H9 (cell line): Measurements from ENCODE around the gene CRACR2A. TPM values are rescaled to one million over a fixed set of nuclear protein-coding genes. Genes with fewer than 3 reads are reported as not detected.

Experiments
- DNase-seq: peaks from one replicate; pipeline ENCODE4 v3.0.0-alpha.2; 2017
- H2AFZ ChIP-seq: one replicate; pipeline ENCODE4 v1.6.1; 2013; ENCODE audit warnings: mild to moderate bottlenecking, low read length, control low read depth, moderate library complexity
- H2AK5ac ChIP-seq: 2 replicates; pipeline ENCODE4 v1.6.1; 2013; ENCODE audit warnings: low read length, control low read depth, mixed read lengths; ENCODE audit not compliant: insufficient read length
- H2BK120ac ChIP-seq: one replicate; pipeline ENCODE4 v1.6.1; 2013; ENCODE audit warnings: low read depth, mild to moderate bottlenecking, low read length, control low read depth, inconsistent platforms; ENCODE audit not compliant: poor library complexity, severe bottlenecking
- H2BK12ac ChIP-seq: 2 replicates; pipeline ENCODE4 v1.6.1; 2013; ENCODE audit warnings: low read length, control low read depth, mixed read lengths, low read depth; ENCODE audit not compliant: insufficient read length
- H2BK15ac ChIP-seq: 2 replicates; pipeline ENCODE4 v1.6.1; 2013; ENCODE audit warnings: low read depth, low read length, control low read depth
- H2BK20ac ChIP-seq: one replicate; pipeline ENCODE4 v1.6.1; 2013; ENCODE audit warnings: low read depth, mild to moderate bottlenecking, low read length, control low read depth, inconsistent platforms; ENCODE audit not compliant: poor library complexity, severe bottlenecking
- H2BK5ac ChIP-seq: 2 replicates; pipeline ENCODE4 v1.6.1; 2013; ENCODE audit warnings: low read length, control low read depth, mixed read lengths; ENCODE audit not compliant: insufficient read length
- H3K14ac ChIP-seq: 2 replicates; pipeline ENCODE4 v1.6.1; 2013; ENCODE audit warnings: low read length, control low read depth; ENCODE audit not compliant: insufficient read depth
- H3K18ac ChIP-seq: 2 replicates; pipeline ENCODE4 v1.6.1; 2013; ENCODE audit warnings: low read depth, mild to moderate bottlenecking, mixed read lengths, low read length, control low read depth; ENCODE audit not compliant: insufficient read length
- H3K23ac ChIP-seq: 2 replicates; pipeline ENCODE4 v1.6.1; 2013; ENCODE audit warnings: low read length, control low read depth, mixed read lengths, low read depth; ENCODE audit not compliant: insufficient read length
- H3K23me2 ChIP-seq: 2 replicates; pipeline ENCODE4 v1.6.1; 2013; ENCODE audit warnings: low read depth, mild to moderate bottlenecking, mixed read lengths, low read length, control low read depth; ENCODE audit not compliant: insufficient read length, poor library complexity, severe bottlenecking
- H3K27ac ChIP-seq: 2 replicates; pipeline ENCODE4 v1.5.1; 2013; ENCODE audit warnings: low read length, control low read depth, mixed read lengths, low read depth; ENCODE audit not compliant: insufficient read length
- H3K27me3 ChIP-seq: 2 replicates; pipeline ENCODE4 v1.6.1; 2013; ENCODE audit warnings: low read length, control low read depth, inconsistent platforms; ENCODE audit not compliant: insufficient read depth
- H3K4ac ChIP-seq: 2 replicates; pipeline ENCODE4 v1.6.1; 2013; ENCODE audit warnings: low read depth, mild to moderate bottlenecking, control low read depth, inconsistent platforms, low read length, moderate library complexity
- H3K4me1 ChIP-seq: 2 replicates; pipeline ENCODE4 v1.6.1; 2013; ENCODE audit warnings: low read length, control low read depth, inconsistent platforms; ENCODE audit not compliant: insufficient read depth
- H3K4me2 ChIP-seq: 2 replicates; pipeline ENCODE4 v1.6.1; 2013; ENCODE audit warnings: low read length, control low read depth, mixed read lengths; ENCODE audit not compliant: insufficient read length, insufficient read depth
- H3K56ac ChIP-seq: 2 replicates; pipeline ENCODE4 v1.6.1; 2013; ENCODE audit warnings: low read depth, mild to moderate bottlenecking, mixed read lengths, low read length, control low read depth; ENCODE audit not compliant: insufficient read length
- H3K79me1 ChIP-seq: 2 replicates; pipeline ENCODE4 v1.6.1; 2013; ENCODE audit warnings: low read depth, mild to moderate bottlenecking, moderate library complexity, low read length, control low read depth, inconsistent platforms; ENCODE audit not compliant: insufficient read depth, poor library complexity, severe bottlenecking
- H3K79me2 ChIP-seq: 2 replicates; pipeline ENCODE4 v1.6.1; 2013; ENCODE audit warnings: low read length, control low read depth, inconsistent platforms; ENCODE audit not compliant: insufficient read depth
- H3K9ac ChIP-seq: 2 replicates; pipeline ENCODE4 v1.6.1; 2013; ENCODE audit warnings: low read length, control low read depth, mixed read lengths; ENCODE audit not compliant: insufficient read length; ENCODE audit errors: extremely low read depth
- H3K9me3 ChIP-seq: one replicate; pipeline ENCODE4 v1.6.1; 2013; ENCODE audit warnings: low read depth, low read length, inconsistent platforms; ENCODE audit not compliant: control insufficient read depth
- H3T11ph ChIP-seq: one replicate; pipeline ENCODE4 v1.6.1; 2013; ENCODE audit warnings: mild to moderate bottlenecking, low read length, control low read depth, inconsistent platforms
- H4K20me1 ChIP-seq: one replicate; pipeline ENCODE4 v1.6.1; 2013; ENCODE audit not compliant: control insufficient read depth, insufficient read length, insufficient read depth
- H4K5ac ChIP-seq: 2 replicates; pipeline ENCODE4 v1.6.1; 2013; ENCODE audit warnings: low read depth, mild to moderate bottlenecking, mixed read lengths, low read length, control low read depth; ENCODE audit not compliant: insufficient read length
- H4K8ac ChIP-seq: replicated peaks from 2 replicates; pipeline ENCODE4 v1.6.1; 2013; ENCODE audit warnings: low read length, control low read depth, mixed read lengths, low read depth; ENCODE audit not compliant: insufficient read length
- H4K91ac ChIP-seq: 2 replicates; pipeline ENCODE4 v1.6.1; 2013; ENCODE audit warnings: low read depth, mild to moderate bottlenecking, moderate library complexity, mixed read lengths, low read length, control low read depth; ENCODE audit not compliant: insufficient read length
- H3K27ac Mint-ChIP-seq, 3 experiments: 2 replicates in 2 of 3; 3 replicates in 1 of 3; pipeline ENCODE4 v1.8.0; 2020 to 2021; ENCODE audit warnings: mixed read lengths in 3 of 3, mild to moderate bottlenecking in 1 of 3, moderate library complexity in 1 of 3
- H3K27me3 Mint-ChIP-seq: 2 replicates; pipeline ENCODE4 v1.8.0; 2021; ENCODE audit warnings: low read depth, mild to moderate bottlenecking, moderate library complexity, mixed read lengths
- H3K36me3 Mint-ChIP-seq, 3 experiments: 2 replicates in 2 of 3; 3 replicates in 1 of 3; pipeline ENCODE4 v1.8.0; 2020 to 2021; ENCODE audit warnings: low read depth in 3 of 3, mixed read lengths in 3 of 3; ENCODE audit not compliant: insufficient read depth in 1 of 3
- H3K4me1 Mint-ChIP-seq, 2 experiments: 2 replicates each; pipeline ENCODE4 v1.8.0; 2020; ENCODE audit warnings: mixed read lengths in 2 of 2
- H3K4me3 Mint-ChIP-seq, 2 experiments: 2 replicates in 1 of 2; 3 replicates in 1 of 2; pipeline ENCODE4 v1.8.0; 2020 to 2021; ENCODE audit warnings: mild to moderate bottlenecking in 2 of 2, mixed read lengths in 2 of 2, moderate library complexity in 1 of 2
- H3K9me3 Mint-ChIP-seq, 2 experiments: 2 replicates in 1 of 2; 3 replicates in 1 of 2; pipeline ENCODE4 v1.8.0; 2020; ENCODE audit warnings: mild to moderate bottlenecking in 2 of 2, mixed read lengths in 2 of 2, moderate library complexity in 1 of 2
- CTCF ChIP-seq: fragments of 200-600 bp; sonication (generic); conservative IDR thresholded peaks from 3 replicates; pipeline ENCODE4 v1.8.0; 2021; ENCODE audit warnings: antibody characterized with exemption, mild to moderate bottlenecking
- WGBS: extraction: QIAGEN DNeasy Blood & Tissue Kit; methylation state at CpG from one replicate; pipeline ENCODE4 v1.1.7; 2013; ENCODE audit warnings: missing lambda C conversion rate, low lambda C conversion rate, mixed read lengths; ENCODE audit not compliant: insufficient read length; ENCODE audit errors: extremely low coverage; 5-methylcytosine and 5-hydroxymethylcytosine counted together
- total RNA-seq: library from RNA; stranded (reverse); gene quantifications from 2 replicates; pipeline ENCODE4 v1.2.1, GENCODE V29; 2021

Gene CRACR2A
- total RNA-seq, 1 experiment from 2014 or later: 2.0 TPM

- DNase-seq: no peak
- Histone ChIP-seq H3K56ac (no peak overlapping the region), H3K4ac (no peak overlapping the region), H2AK5ac (no peak overlapping the region), H4K8ac (no peak overlapping the region), H3K79me2 (no peaks in the 10 kb centered on the region), H3K4me1 (no peaks in the 10 kb centered on the region), H4K91ac (no peak overlapping the region), H3K23ac (no peak overlapping the region), H3K79me1 (no peaks in the 10 kb centered on the region), H2AFZ (no peak overlapping the region), H2BK120ac (no peak overlapping the region), H3K14ac (no peak overlapping the region), H2BK5ac (no peak overlapping the region), H3K9me3 (no peaks in the 10 kb centered on the region), H2BK20ac (no peak overlapping the region), H3K23me2 (no peaks in the 10 kb centered on the region), H2BK15ac (no peak overlapping the region), H3K27me3 (no peaks in the 10 kb centered on the region), H3K27ac (no peak overlapping the region), H4K5ac (no peak overlapping the region), H2BK12ac (no peak overlapping the region), H3K4me2 (no peak overlapping the region), H3K9ac (no peak overlapping the region), H3T11ph (no peak overlapping the region), H4K20me1 (no peaks in the 10 kb centered on the region), H3K18ac (no peak overlapping the region)
- Mint-ChIP-seq H3K36me3 (no peaks in the 10 kb centered on the region), H3K9me3 (no peaks in the 10 kb centered on the region), H3K27me3 (peaks cover 29% of the 10 kb centered on the region), H3K4me1 (peaks cover 4 to 7% of the 10 kb centered on the region in 2 experiments), H3K4me3 (no peak overlapping the region), H3K27ac (no peak overlapping the region)
- no peak for TF ChIP-seq CTCF
- no CpG with 5 or more reads among the region's 9 CpGs for WGBS
These were observed 158.9 kb downstream of the CRACR2A start for GRCh38 chr12:3593906-3594483.
